Effector CD4-positive, alpha-beta T cell (primary cell): ENCODE results near the gene RNF225.
"Not testable (repeated sequence)": the region's sequence is repeated elsewhere in the genome, so short reads cannot be mapped to it uniquely, and the experiment has no call there.

Experiments
- DNase-seq: peaks from one replicate; pipeline ENCODE4 v3.0.0-alpha.2; 2020

Gene RNF225

GRCh38 chr19:58387338-58388174 is 7.9 kb upstream of the RNF225 start:
- DNase-seq = no peak

- DNase-seq = no peak
These were observed 7.3 kb upstream of the RNF225 start for GRCh38 chr19:58388175-58388526.

- DNase-seq = no peak
These were observed 2.3 kb upstream of the RNF225 start for GRCh38 chr19:58392945-58393724.

GRCh38 chr19:58393725-58394033 is 1.8 kb upstream of the RNF225 start:
- no peak for DNase-seq

GRCh38 chr19:58394821-58395219 is 636 bp upstream of the RNF225 start:
- DNase-seq = no peak

- DNase-seq = no peak
These were observed 647 bp downstream of the RNF225 start for GRCh38 chr19:58395979-58396627.

- DNase-seq = no peak
These were observed 1.5 kb downstream of the RNF225 start for GRCh38 chr19:58396691-58397532.

GRCh38 chr19:58397533-58398037 is 2.1 kb downstream of the RNF225 start:
- DNase-seq = no peak

GRCh38 chr19:58398087-58398486 is 2.6 kb downstream of the RNF225 start:
- no peak for DNase-seq

- DNase-seq = no peak
These were observed 3.1 kb downstream of the RNF225 start for GRCh38 chr19:58398545-58398944.

GRCh38 chr19:58399903-58400302 is 4.4 kb downstream of the RNF225 start:
- DNase-seq = no peak

GRCh38 chr19:58400316-58400915 is 5.0 kb downstream of the RNF225 start:
- no peak for DNase-seq

- peak; percentile 100 for DNase-seq
These were observed 5.7 kb downstream of the RNF225 start for GRCh38 chr19:58400916-58401839.

- no peak for DNase-seq
These were observed 6.5 kb downstream of the RNF225 start for GRCh38 chr19:58401840-58402421.

- not testable (repeated sequence) for DNase-seq
These were observed 8.5 kb downstream of the RNF225 start for GRCh38 chr19:58403920-58404478.

- no peak for DNase-seq
These were observed 11.6 kb downstream of the RNF225 start for GRCh38 chr19:58406818-58407657.

- DNase-seq = no peak
These were observed 12.2 kb downstream of the RNF225 start for GRCh38 chr19:58407658-58408151.

- peak; percentile 93 for DNase-seq
These were observed 12.9 kb downstream of the RNF225 start, which contains the start of gene ZNF584 for GRCh38 chr19:58408152-58409009. Gene ZNF584, plus strand, starts transcription at chr19:58408649. Its CDS starts 499 bp downstream, at chr19:58409148.
